Astrocyte (in vitro differentiated cells and primary cell): Measurements from ENCODE around the gene ARVCF.

Source experiments
- EZH2 ChIP-seq: IDR thresholded peaks from 2 replicates; pipeline ENCODE4 v1.6.1; 2012; ENCODE audit warnings: mild to moderate bottlenecking, low read length, inconsistent platforms; ENCODE audit not compliant: insufficient read depth
- TF ChIP-seq, protein P1 (sequence below): IDR thresholded peaks from 2 replicates; pipeline ENCODE4 v1.5.1; 2011; ENCODE audit warnings: low read depth, mild to moderate bottlenecking, inconsistent platforms, low read length, moderate library complexity; ENCODE audit not compliant: insufficient read depth

DNA sequence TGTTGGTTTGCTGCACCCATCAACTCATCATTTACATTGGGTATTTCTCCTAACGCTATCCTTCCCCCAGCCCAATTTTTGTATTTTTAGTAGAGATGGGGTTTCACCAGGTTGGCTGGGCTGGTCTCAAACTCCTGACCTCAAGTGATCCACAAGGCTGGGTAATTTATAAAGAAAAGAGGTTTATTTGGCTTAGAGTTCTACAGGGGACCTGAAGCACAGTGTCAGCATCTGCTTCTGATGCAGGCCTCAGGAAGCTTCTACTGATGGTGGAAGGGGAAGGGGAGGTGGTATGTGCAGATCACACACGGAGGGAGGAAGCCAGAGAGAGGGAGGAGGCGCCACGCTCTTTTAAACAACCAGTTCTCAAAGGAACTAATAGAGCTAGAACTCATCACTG is 30.1 kb upstream of the ARVCF start:
- TF ChIP-seq, protein P1, sequence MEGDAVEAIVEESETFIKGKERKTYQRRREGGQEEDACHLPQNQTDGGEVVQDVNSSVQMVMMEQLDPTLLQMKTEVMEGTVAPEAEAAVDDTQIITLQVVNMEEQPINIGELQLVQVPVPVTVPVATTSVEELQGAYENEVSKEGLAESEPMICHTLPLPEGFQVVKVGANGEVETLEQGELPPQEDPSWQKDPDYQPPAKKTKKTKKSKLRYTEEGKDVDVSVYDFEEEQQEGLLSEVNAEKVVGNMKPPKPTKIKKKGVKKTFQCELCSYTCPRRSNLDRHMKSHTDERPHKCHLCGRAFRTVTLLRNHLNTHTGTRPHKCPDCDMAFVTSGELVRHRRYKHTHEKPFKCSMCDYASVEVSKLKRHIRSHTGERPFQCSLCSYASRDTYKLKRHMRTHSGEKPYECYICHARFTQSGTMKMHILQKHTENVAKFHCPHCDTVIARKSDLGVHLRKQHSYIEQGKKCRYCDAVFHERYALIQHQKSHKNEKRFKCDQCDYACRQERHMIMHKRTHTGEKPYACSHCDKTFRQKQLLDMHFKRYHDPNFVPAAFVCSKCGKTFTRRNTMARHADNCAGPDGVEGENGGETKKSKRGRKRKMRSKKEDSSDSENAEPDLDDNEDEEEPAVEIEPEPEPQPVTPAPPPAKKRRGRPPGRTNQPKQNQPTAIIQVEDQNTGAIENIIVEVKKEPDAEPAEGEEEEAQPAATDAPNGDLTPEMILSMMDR = no peak
- no peak for TF ChIP-seq EZH2
